DMS 273 (cell line): Measurements from ENCODE around the gene SBF2.

ENCODE experiments used
- DNase-seq: peaks from one replicate; lab custom pipeline; 2025; ENCODE audit not compliant: unreplicated experiment; lab: John Stamatoyannopoulos, UW

Gene SBF2

GRCh38 chr11:9861860-9862725, 431.9 kb downstream of the SBF2 start:
- DNase-seq = peak; percentile 66

DNA sequence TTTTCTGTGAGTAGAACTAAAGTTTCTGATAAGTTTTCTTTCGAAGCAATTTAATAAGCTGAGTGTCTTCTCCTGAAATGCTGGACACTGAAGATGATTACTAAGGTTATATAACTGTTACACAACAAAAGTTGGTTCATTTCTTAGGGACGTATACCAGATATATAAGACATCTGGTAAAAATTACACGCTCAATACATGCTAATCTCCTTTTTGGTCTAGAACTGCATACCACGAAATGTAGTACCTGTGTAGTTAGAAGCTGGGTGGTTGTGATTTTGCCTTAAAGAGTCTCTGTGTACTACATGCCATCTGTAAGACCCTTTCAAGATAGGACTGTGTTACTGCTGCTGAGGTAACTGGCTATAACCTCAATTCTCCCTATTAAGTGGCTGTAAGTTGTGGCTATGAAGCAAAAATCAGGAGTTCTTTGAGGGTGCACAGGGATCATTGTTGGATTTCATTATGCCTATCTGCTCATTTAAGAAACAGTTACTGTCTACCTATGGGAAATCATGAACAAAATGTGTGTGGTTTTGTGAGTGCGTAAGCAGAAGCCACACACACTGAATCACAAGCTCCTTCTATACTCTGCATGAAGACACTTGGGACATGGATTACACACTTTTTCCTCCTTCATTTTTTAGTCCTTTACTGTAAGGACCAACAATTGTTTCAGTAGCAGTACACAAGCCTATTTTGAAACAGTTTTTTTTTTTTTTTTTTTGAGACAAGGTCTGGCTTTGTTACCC, 434.3 kb downstream of the SBF2 start:
- DNase-seq = no peak

- DNase-seq = peak; percentile 3
These were observed 435.2 kb downstream of the SBF2 start for GRCh38 chr11:9858822-9859221.

DNA sequence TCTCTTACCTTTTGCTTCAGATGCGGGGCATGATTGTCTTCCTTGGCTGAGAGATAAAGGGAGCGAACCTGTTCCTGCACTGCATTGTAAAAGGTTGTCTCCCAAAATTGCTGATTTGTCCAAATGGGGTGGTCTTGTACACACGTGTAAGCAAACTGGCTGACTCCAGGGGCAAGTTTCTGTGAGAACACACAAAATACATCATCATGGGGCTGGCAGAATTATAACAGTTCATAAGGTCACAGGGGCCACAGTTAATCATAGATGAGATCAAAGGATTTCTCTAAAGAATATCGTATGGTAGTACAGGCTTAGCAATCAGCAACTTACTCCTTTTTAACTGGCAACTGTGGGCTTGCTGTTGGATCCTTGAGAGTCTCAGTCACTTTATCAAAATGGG, 435.8 kb downstream of the SBF2 start:
- no peak for DNase-seq

GRCh38 chr11:9855579-9856287, 438.3 kb downstream of the SBF2 start:
- no peak for DNase-seq

DNA sequence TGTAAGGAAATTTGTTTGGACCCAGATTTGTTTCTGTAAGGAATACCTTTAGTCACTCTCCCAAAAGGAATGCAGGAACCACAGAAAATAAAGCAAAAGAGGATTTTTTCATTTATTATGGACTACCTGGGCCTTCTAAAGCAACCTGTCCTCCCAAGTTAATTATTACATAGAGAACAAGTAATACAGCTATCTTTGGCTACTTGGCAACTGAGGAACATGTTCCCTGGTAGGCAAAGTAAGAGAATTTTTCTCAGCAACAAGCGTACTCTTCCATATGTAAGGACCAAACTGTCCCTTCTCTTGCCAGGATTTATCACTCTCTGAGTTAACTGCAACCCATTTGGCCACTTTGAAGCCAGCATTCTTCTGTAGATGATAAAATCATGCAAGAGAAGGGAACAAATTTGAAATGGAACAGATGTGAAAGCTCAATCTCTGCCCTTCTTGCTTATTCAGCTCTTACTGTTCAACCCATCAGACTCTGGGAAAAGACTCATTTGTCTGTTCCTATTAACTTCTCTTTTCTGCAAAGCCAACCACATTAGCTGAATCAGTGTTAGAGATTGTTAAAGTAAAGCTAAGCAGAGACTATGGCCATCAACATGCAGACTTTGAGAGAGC, 440.0 kb downstream of the SBF2 start:
- DNase-seq = no peak

DNA sequence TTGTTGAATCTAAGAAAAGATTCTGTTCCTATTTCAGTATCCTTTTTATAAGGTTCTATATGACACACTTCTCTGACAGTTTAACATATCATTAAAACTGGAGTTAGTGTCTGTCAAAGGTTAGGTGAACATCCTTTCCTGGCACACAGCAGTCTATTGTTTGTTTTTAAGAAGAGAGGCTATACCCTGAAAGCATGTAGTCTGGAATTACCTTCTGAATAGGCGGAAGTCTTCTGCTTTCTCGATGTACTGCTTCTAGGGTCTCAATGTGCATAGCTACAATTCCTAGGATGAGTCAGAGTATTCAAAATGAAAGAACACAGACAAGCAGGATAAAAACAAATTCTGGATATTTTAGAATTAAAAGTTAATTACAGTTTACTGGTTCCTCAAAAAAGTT, 441.6 kb downstream of the SBF2 start:
- DNase-seq = no peak

GRCh38 chr11:9851366-9851765, 442.7 kb downstream of the SBF2 start:
- DNase-seq = no peak

DNA sequence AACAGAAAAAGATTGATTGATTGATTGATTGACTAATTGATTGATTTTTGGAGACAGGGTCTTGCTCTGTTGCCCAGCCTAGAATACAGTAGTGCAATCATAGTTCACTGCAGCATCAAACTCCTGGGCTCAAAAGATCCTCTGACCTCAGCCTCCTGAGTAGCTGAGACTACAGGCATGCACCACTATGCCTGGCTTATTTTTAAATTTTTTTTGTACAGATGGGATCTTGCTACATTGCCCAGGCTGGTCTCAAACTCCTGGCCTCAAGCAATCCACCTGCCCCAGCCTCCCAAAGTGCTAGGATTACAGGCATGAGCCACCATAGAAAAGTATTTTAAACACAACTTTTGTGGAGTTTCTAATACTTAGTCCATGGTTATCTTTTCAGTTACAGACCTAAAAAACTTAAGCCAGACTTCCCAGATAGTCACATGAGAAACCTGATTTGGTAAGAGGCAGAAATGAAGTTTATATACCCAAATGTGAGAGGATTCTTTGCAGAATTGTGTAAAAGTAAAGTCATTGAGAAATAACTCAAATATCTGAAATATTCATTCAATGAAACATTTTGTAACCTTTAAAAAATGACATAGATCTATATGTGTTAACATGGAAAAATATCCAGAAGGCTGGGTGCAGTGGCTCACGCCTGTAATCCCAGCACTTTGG, 443.7 kb downstream of the SBF2 start:
- DNase-seq = no peak

DNA sequence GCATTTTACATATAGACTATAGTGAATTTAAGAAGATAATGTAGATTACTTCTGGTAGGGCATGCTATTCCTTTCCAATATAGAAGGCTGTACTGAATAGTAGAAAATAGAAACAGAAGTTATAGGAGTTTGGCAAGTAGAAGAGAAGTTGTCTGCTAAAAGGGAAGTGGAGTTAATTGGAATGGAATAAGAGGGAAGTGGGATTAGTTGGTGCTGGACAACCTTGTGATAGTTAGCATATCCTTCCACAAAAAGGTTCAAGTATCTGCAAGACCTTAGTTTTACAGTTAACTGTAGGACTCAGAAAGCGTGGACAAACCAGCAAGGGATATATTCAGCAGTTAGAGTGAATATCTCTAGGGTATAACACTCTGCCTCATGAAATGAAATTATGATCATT, 444.6 kb downstream of the SBF2 start:
- DNase-seq = no peak

DNA sequence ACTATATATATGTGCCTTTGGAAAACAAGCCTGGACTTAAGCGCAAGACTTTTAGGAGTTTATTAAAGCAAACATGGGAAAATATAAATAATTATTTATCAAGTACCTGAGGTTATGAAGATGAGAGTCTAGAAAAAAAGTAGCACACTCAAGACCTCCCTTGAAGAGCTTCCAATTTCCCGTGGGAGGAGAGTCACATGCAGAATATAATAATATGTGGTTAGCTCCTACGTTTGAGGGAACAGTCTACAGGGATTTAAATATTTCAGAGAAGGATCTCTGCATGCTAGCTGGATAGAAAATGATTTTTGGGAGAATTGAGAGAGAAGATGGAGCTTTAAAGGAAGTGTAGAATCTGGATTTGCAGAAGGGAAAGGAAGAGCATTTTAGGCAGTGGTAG, 446.4 kb downstream of the SBF2 start:
- no peak for DNase-seq

DNA sequence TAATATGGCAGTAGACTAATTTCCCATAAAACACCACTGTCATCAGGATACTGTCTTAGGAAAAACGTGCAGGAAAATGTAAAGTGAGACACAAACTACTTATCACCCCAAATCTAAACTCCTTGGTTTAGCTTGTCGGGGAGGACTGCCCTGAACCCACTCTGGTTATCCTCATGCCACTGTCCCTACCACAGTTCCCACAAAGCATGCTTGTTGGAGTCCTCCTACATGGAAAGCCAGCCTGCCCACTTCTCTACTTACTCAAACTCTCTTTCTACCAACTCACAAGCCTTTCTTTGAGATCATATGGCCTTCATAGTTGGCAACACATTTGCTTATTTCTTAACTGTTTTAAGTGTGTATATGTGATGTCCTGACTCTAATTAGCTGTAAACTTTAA, 451.1 kb downstream of the SBF2 start:
- no peak for DNase-seq

DNA sequence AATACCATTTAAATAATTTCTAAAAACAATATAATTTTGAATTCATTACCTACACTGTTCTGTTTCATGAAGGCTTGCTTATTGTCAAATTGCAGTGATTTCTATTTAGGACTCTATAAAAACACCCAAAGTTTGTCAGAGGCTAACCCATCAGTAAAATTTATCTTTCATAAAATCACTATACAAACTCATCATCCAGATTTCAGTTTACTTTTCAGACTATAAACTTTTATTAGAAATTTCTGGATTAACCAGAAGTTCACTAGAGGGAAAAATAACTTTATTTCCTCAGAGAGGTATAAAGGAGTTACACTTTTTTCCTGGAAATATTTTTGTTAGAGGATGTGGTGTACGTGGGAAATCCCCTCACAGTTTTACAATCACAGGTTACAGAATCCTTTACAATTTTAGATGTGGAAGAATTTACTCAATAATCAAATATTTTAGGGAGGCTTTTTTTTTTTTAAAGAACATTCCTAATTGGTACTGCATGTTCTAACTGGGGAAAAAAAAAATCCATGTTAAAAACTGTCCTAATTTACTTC, 453.5 kb downstream of the SBF2 start:
- DNase-seq = no peak

- DNase-seq = no peak
These were observed 454.5 kb downstream of the SBF2 start for GRCh38 chr11:9839550-9839949.

GRCh38 chr11:9838961-9839360, 455.1 kb downstream of the SBF2 start:
- DNase-seq = no peak

GRCh38 chr11:9838229-9838628, 455.8 kb downstream of the SBF2 start:
- DNase-seq = no peak

DNA sequence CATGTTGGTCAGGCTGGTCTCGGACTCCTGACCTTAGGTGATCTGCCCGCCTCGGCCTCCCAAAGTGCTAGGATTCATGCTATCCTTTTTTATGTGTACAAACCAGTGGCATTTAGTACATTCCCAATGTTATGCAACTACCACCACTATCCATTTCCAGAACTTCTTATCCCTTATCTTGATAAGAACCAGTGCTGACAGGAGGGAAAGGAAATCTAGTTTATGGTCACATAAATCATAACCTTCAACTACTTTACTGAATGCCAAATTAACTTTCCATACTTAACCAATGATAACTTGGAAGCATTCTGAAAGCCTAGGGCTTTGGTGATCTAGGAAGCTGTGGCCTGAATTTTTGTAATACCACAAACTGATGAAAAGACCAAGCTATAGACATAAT, 459.7 kb downstream of the SBF2 start:
- DNase-seq = no peak

DNA sequence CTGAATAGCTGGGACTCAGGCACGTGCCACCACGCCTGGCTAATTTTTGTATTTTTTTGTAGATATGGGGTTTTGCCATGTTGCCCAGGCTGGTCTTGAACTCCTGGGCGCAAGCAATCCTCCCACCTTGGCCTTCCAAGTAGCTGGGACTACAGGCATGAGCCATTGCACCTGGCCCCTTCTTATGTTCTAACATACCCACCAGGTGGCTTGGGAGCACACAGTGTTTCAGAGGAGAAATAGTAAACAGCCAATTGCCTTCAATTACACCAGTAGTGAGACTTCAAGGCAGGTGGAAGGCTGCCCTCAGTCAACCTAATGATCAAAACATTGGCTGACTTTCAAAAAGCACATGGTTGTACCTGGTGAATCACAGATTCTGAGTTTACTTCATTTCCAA, 462.9 kb downstream of the SBF2 start:
- no peak for DNase-seq

DNA sequence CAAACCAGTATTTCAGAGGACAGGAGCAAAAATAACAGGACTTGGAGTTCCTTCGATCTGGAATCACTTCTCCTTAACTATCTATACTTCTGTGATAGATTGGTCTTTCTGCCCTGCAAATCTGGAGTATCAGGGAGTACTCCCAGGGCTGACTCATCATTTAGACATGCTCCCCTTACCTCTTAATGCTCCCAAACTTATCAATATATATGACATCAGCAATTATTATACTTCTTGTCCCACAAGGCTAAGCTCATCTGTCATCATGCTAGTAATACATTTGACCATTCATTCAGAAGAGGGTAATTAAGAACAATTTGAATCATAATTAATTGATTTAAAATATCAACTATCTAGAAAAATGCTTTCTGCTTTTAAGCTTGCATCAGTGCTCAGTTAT, 466.3 kb downstream of the SBF2 start:
- no peak for DNase-seq

DNA sequence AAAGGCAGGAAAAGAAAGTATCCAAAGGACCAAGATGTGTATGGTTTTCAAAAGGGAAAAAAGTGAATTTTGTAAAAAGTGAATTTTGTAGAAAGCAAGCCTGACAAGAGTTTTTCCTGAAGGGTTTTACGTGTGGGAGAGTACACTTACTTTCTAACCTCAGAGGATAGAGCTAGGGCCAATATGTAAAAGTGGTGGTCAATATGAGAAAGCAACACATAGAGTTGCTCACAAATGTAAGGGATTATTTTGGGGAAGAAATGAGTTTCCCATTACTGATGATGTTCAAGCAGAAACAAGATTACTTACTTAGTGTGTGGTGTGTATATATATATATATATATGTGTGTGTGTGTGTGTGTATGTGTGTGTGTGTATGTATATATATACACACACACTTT, 467.6 kb downstream of the SBF2 start:
- no peak for DNase-seq

- DNase-seq = no peak
These were observed 468.1 kb downstream of the SBF2 start for GRCh38 chr11:9825895-9826294.
